Measurements from ENCODE around the gene FAM222B.

DNA sequence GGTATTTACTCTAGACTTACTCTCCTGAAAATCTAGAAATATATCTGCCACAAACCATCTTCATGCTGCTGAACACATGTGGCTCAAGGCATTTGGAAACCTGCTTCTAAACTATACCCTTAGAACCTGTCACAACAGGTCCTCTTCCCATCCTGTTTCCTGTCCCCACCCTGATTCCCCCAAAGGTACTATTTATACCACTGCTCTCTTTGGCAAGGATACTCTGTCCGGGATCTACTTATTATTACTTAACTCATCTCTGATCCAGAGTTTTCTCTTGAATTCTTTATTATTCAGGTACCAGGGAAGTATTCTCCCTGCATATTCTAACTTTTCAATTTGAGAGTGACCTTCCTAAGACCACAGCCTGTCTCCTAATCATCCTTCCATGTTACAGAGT lies 65.4 kb downstream of the FAM222B start:
- TF ChIP-seq, protein P1, sequence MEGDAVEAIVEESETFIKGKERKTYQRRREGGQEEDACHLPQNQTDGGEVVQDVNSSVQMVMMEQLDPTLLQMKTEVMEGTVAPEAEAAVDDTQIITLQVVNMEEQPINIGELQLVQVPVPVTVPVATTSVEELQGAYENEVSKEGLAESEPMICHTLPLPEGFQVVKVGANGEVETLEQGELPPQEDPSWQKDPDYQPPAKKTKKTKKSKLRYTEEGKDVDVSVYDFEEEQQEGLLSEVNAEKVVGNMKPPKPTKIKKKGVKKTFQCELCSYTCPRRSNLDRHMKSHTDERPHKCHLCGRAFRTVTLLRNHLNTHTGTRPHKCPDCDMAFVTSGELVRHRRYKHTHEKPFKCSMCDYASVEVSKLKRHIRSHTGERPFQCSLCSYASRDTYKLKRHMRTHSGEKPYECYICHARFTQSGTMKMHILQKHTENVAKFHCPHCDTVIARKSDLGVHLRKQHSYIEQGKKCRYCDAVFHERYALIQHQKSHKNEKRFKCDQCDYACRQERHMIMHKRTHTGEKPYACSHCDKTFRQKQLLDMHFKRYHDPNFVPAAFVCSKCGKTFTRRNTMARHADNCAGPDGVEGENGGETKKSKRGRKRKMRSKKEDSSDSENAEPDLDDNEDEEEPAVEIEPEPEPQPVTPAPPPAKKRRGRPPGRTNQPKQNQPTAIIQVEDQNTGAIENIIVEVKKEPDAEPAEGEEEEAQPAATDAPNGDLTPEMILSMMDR (IDR thresholded peaks at IDR 0.05) = no peak
- no peak for TF ChIP-seq POLR2A (IDR thresholded peaks at IDR 0.05)
